Vagina (tissue), 2 donors: ENCODE measurements around the gene CYP4A22. TPM values are rescaled to one million over a fixed set of nuclear protein-coding genes. Genes with fewer than 3 reads are reported as not detected.
"Not testable (repeated sequence)": the region's sequence is repeated elsewhere in the genome, so short reads cannot be mapped to it uniquely, and the experiment has no call there.

Experiments used
- DNase-seq, 2 donors: peaks; one replicate each; pipeline ENCODE4 v3.0.0-alpha.2; 2017; ENCODE audit errors: extremely low spot score in 2 of 2
- H3K27ac ChIP-seq: fragments of 200-600 bp; sonication (generic); one replicate; pipeline ENCODE4 v1.5.1; 2019
- H3K27me3 ChIP-seq: fragments of 200-600 bp; sonication (generic); one replicate; pipeline ENCODE4 v1.5.1; 2019
- H3K36me3 ChIP-seq, 2 donors: fragments of 200-600 bp; sonication (generic); one replicate each; pipeline ENCODE4 v1.5.1; 2017 to 2019
- H3K4me1 ChIP-seq: fragments of 200-600 bp; sonication (generic); one replicate; pipeline ENCODE4 v1.5.1; 2019
- H3K4me3 ChIP-seq, 2 donors: fragments of 200-600 bp; sonication (generic); 1 replicate in 1 of 2; 2 replicates in 1 of 2; pipeline ENCODE4 v1.5.1; 2016 to 2019
- H3K9me3 ChIP-seq: fragments of 200-600 bp; sonication (generic); one replicate; pipeline ENCODE4 v1.5.1; 2019
- POLR2A ChIP-seq, 2 donors: fragments of 450-650 bp; IDR thresholded peaks; one replicate each; pipeline ENCODE4 v1.6.1; 2017; ENCODE audit warnings: antibody characterized with exemption in 2 of 2, mild to moderate bottlenecking in 2 of 2, moderate library complexity in 2 of 2
- POLR2AphosphoS5 ChIP-seq, 2 donors: sonication (generic); formaldehyde crosslinking; IDR thresholded peaks; one replicate each; pipeline ENCODE4 v1.9.0; 2017; ENCODE audit warnings: antibody characterized with exemption in 2 of 2, mild to moderate bottlenecking in 2 of 2, low read depth in 1 of 2; ENCODE audit not compliant: insufficient read depth in 1 of 2
- intact Hi-C: fragments of 100-400 bp; cut with DNase I; formaldehyde crosslinking; loops from one replicate; pipeline ENCODE4 v1.15.1; 2023
- total RNA-seq: library from RNA; depleted of rRNA; stranded (reverse); fragments of >200 nt; gene quantifications from one replicate; pipeline ENCODE4 v1.2.3, GENCODE V29; 2016
- TF ChIP-seq, protein P1 (sequence below), 3 experiments: fragments of 450-650 bp in 2 of 3; fragments of 200-600 bp in 1 of 3; sonication (generic) in 1 of 3; IDR thresholded peaks; one replicate each; pipeline ENCODE4 v1.5.1; 2017 to 2019; ENCODE audit warnings: antibody characterized with exemption in 3 of 3, mild to moderate bottlenecking in 2 of 3, moderate library complexity in 2 of 3

Gene CYP4A22
- total RNA-seq, 1 donor from 2014 or later = not detected

DNA sequence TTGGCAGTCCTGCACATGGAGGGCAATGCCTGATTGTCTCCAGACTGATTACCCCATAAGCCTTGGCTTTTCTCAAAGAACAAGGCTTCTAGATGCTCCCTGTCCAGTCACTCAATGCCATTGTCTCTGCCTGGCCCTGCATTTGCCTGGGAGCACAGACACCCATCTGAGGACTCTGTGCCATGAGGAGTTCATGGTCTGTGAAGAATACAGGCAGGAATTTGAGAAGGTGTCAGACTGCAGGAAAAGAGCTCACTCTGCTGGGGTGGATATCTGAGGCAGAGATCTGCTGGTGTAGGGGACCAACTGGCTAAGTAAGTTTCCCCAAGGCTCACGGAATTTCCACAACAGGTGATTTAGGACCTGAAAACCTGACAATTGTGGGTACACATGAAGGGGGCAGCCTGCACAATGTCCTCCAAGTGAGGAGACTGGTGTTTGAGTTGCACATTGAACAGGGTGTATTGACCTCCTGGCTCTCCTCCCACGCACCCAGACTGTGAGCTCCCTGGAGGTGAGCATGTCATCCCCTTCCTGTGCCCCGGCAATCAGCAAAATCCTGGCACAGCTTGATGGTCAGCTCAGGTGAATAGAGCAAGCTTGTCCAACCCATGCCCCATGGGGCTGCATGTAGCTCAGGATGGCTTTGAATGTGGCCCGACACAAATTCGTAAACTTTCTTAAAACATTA, 829 bp downstream of the CYP4A22 start:
- Histone ChIP-seq H3K27me3 (no peaks in the 10 kb centered on the region), H3K4me3 (no peak overlapping the region), H3K36me3 (no peaks in the 10 kb centered on the region), H3K4me1 (no peaks in the 10 kb centered on the region), H3K9me3 (no peaks in the 10 kb centered on the region), H3K27ac (no peak overlapping the region)
- DNase-seq = no peak
- TF ChIP-seq POLR2AphosphoS5 (IDR thresholded peaks at IDR 0.05; ENCODE audit: insufficient read depth in 1 of 2, low read depth in 1 of 2) (no peak), POLR2A (IDR thresholded peaks at IDR 0.05) (no peak)
- TF ChIP-seq, protein P1, sequence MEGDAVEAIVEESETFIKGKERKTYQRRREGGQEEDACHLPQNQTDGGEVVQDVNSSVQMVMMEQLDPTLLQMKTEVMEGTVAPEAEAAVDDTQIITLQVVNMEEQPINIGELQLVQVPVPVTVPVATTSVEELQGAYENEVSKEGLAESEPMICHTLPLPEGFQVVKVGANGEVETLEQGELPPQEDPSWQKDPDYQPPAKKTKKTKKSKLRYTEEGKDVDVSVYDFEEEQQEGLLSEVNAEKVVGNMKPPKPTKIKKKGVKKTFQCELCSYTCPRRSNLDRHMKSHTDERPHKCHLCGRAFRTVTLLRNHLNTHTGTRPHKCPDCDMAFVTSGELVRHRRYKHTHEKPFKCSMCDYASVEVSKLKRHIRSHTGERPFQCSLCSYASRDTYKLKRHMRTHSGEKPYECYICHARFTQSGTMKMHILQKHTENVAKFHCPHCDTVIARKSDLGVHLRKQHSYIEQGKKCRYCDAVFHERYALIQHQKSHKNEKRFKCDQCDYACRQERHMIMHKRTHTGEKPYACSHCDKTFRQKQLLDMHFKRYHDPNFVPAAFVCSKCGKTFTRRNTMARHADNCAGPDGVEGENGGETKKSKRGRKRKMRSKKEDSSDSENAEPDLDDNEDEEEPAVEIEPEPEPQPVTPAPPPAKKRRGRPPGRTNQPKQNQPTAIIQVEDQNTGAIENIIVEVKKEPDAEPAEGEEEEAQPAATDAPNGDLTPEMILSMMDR (IDR thresholded peaks at IDR 0.05) = no peak
- intact Hi-C loops = no loop called here

DNA sequence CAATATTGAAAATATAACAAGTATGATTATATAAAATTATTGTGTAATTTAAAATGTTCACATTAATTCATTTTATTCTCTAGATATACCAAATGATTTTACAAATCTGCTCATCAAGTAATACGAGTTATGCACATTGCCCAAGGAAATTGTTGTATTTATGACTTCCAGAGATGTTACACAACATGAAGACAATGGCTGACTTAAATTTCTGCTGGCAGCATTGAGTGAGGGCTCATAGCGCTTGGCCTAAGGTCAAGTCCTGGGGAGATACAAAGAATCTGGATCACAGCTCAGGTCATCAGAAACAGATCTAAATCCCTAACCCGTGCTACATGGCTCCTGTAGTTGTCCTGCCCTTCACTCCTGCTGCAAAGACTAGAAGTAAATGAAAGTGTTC, 3.1 kb downstream of the CYP4A22 start:
- H3K4me3 ChIP-seq, H3K36me3 ChIP-seq, intact Hi-C loops, DNase-seq, H3K9me3 ChIP-seq, H3K27me3 ChIP-seq, H3K4me1 ChIP-seq, H3K27ac ChIP-seq: not testable (repeated sequence)

DNA sequence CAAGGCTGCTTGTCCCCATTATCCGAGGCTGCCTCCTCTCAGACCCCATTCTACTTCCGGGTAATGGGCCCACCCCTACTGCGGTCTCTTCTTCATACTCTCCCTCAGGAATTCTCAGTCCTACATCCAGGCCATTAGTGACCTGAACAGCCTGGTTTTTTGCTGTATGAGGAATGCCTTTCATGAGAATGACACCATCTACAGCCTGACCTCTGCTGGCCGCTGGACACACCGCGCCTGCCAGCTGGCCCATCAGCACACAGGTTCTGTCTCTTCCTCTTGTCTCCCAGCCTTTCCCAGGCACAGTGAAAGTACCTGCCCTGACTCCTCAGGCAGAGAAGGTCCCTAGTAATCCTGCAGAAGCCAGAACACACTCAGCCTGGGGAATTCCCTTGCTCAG, 6.4 kb downstream of the CYP4A22 start:
- H3K36me3 ChIP-seq, H3K4me3 ChIP-seq, H3K9me3 ChIP-seq, H3K27ac ChIP-seq, intact Hi-C loops, H3K27me3 ChIP-seq, H3K4me1 ChIP-seq, DNase-seq: not testable (repeated sequence)

DNA sequence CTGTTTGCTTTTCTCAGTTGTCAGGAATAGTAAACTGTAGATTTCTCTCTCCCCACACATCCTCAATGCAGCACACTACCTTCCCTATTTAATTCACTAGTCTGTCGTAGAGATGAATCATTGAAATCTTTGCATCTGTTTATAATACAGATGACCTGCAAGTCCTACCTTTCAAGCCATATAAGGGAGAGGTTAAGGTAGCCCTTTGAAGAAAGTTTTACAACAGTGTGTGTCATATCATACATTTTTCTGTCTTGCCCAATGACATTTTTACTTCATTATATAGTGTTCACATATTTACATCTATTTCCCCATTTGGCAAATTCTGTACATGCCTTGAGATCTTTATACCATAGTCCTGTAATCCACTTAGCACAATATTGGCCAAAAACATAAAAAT, 9.3 kb downstream of the CYP4A22 start:
- H3K27ac ChIP-seq, H3K27me3 ChIP-seq, DNase-seq, intact Hi-C loops, H3K9me3 ChIP-seq, H3K4me1 ChIP-seq, H3K36me3 ChIP-seq, H3K4me3 ChIP-seq: not testable (repeated sequence)

DNA sequence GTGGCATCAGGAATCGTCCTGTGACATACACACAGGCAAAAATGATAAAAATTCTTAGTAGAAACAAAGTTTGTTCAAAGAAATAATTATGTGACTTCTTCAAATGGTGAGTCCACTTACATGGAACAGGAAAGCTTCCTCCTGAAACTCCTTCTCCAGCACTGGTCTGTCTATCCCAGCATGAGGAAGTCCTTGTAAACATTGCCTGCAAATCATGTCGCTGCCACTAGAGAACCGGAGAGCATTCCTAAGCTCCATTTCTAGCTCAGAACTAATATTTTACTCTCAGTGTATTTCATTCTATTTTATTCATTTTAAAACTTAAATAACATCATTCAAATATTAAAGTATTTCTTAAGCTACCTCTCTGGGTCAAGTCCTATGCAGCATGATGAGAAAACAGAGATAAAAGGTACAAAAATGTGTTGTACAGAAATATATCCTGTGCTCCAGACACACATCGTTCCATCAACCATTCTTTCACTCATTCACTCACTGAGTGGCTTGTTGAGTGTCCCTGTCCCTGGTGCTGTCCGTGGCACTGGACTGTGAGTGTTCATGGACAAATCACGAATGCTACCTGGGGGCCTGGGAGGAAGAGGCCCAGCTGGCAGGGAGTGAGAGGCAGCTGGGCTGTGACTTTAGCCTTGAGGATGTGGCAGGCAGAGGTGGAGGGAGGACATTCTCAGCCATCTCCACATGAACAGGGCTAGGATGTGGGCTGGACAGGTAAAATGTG, 10.0 kb downstream of the CYP4A22 start:
- H3K4me3 ChIP-seq = no peak overlapping the region
- no peaks in the 10 kb centered on the region for H3K9me3 ChIP-seq
- H3K27me3 ChIP-seq = no peaks in the 10 kb centered on the region
- TF ChIP-seq POLR2A (IDR thresholded peaks at IDR 0.05) (no peak), POLR2AphosphoS5 (IDR thresholded peaks at IDR 0.05; ENCODE audit: insufficient read depth in 1 of 2, low read depth in 1 of 2) (no peak)
- TF ChIP-seq, protein P1 (IDR thresholded peaks at IDR 0.05) = no peak
- no peaks in the 10 kb centered on the region for H3K4me1 ChIP-seq
- no peaks in the 10 kb centered on the region for H3K36me3 ChIP-seq
- no peak overlapping the region for H3K27ac ChIP-seq
- intact Hi-C loops = no loop called here
- no peak for DNase-seq

DNA sequence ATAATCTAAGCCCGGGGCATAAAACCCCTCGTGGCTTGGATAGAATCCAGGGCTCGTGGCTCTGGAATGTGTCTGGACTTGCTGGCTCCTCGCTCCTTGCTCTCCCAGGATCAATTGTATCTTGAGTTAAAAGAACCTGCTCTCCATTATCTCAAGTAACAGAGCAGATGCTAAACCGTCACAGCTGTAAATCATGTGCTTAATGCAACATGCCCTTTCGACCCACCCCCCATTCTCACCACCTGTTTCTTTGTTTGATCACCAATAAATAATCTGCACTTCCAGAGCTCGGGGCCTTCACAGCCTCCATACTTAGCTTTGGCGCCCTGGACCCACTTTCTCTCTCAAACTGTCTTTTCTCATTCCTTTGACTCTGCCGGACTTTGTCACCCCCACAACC, 11.9 kb downstream of the CYP4A22 start:
- intact Hi-C loops, H3K36me3 ChIP-seq, DNase-seq, H3K4me1 ChIP-seq, H3K4me3 ChIP-seq, H3K27ac ChIP-seq, H3K27me3 ChIP-seq, H3K9me3 ChIP-seq: not testable (repeated sequence)

DNA sequence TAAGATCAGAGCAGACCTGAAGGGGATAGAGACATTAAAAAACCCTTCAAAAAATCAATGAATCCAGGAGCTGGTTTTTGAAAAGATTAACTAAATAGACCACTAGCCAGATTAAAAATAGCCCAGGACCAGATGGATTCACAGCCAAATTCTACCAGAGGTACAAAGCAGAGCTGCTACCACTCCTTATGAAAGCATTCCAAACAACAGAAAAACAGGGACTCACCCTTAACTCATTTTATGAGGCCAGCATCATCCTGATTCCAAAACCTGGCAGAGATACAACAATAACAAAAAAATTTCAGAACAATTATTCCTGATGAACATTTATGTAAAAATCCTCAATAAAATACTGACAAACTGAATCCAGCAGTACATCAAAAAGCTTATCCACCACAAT, 19.2 kb downstream of the CYP4A22 start:
- H3K4me3 ChIP-seq, H3K27ac ChIP-seq, H3K4me1 ChIP-seq, H3K36me3 ChIP-seq, H3K9me3 ChIP-seq, H3K27me3 ChIP-seq, DNase-seq, intact Hi-C loops: not testable (repeated sequence)

DNA sequence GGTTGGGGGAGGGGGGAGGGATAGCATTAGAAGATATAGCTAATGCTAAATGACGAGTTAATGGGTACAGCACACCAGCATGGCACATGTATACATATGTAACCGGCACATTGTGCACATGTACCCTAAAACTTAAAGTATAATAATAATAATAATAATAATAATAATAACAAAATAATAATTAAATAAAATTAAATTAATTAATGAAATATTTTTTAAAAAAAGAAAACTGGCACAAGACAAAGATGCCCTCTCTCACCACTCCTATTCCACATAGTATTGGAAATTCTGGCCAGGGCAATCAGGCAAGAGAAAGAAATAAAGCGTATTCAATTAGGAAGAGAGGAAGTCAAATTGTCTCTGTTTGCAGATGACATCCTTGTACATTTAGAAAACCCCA, 20.7 kb downstream of the CYP4A22 start:
- H3K36me3 ChIP-seq, H3K9me3 ChIP-seq, H3K27ac ChIP-seq, H3K27me3 ChIP-seq, intact Hi-C loops, DNase-seq, H3K4me1 ChIP-seq, H3K4me3 ChIP-seq: not testable (repeated sequence)
